Small intestine (tissue), 7 donors: ENCODE measurements around the gene DGKA. TPM values are rescaled to one million over a fixed set of nuclear protein-coding genes. Genes with fewer than 3 reads are reported as not detected.
"Not testable (repeated sequence)": the region's sequence is repeated elsewhere in the genome, so short reads cannot be mapped to it uniquely, and the experiment has no call there.

ENCODE experiments used
- DNase-seq, 2 donors: peaks; one replicate each; pipeline versions ENCODE4 v3.0.0 to v3.0.0-alpha.2; 2013
- FAIRE-seq: peaks from 2 replicates; lab custom pipeline; 2012; peaks lifted over from hg19 to GRCh38; lab: Jason Lieb, UNC
- H3K27ac ChIP-seq, 3 donors: one replicate each; pipeline ENCODE4 v1.5.1; 2013; ENCODE audit warnings: low read length in 2 of 3, mild to moderate bottlenecking in 2 of 3, control low read depth in 1 of 3, inconsistent platforms in 1 of 3, low read depth in 1 of 3, moderate library complexity in 1 of 3
- H3K27me3 ChIP-seq, 3 donors: one replicate each; pipeline ENCODE4 v1.6.1; 2013; ENCODE audit warnings: low read length in 3 of 3, inconsistent platforms in 1 of 3; ENCODE audit not compliant: control insufficient read depth in 3 of 3, insufficient read depth in 3 of 3
- H3K36me3 ChIP-seq, 3 donors: one replicate each; pipeline ENCODE4 v1.6.1; 2013; ENCODE audit warnings: low read length in 3 of 3, inconsistent platforms in 1 of 3, low read depth in 1 of 3, mild to moderate bottlenecking in 1 of 3, moderate library complexity in 1 of 3; ENCODE audit not compliant: control insufficient read depth in 3 of 3, insufficient read depth in 2 of 3
- H3K4me1 ChIP-seq, 3 donors: one replicate each; pipeline ENCODE4 v1.6.1; 2013; ENCODE audit warnings: low read length in 2 of 3, inconsistent platforms in 1 of 3, low read depth in 1 of 3, mild to moderate bottlenecking in 1 of 3, moderate library complexity in 1 of 3; ENCODE audit not compliant: control insufficient read depth in 3 of 3, insufficient read depth in 2 of 3
- H3K4me3 ChIP-seq, 3 donors: one replicate each; pipeline ENCODE4 v1.5.1; 2013; ENCODE audit warnings: low read length in 3 of 3, control low read depth in 1 of 3, inconsistent platforms in 1 of 3, low read depth in 1 of 3, mild to moderate bottlenecking in 1 of 3, moderate library complexity in 1 of 3
- H3K9me3 ChIP-seq, 2 donors: one replicate each; pipeline ENCODE4 v1.6.1; 2013; ENCODE audit warnings: low read depth in 1 of 2, low read length in 1 of 2; ENCODE audit not compliant: control insufficient read depth in 2 of 2, insufficient read depth in 1 of 2
- WGBS, 3 donors: extraction: QIAGEN DNeasy Blood & Tissue Kit; methylation state at CpG; one replicate each; pipeline ENCODE4 v1.1.7; 2013; 5-methylcytosine and 5-hydroxymethylcytosine counted together
- polyA plus RNA-seq, 4 donors: library from polyadenylated mRNA; stranded (reverse) in 3 of 4; unstranded in 1 of 4; fragments of 200-250 nt in 3 of 4; fragments of 120-200 nt in 1 of 4; gene quantifications; one replicate each; pipeline versions ENCODE4 v1.2.1 to v1.2.3, GENCODE V29; 2013
- donor health status: healthy with polysubstance abuse.
- donor health status: control.
- donor health status: control.
- donor health status: Bipolar disorder and iron deficiency.
- donor health status: healthy.

DGKA gene
- polyA plus RNA-seq, 4 donors = 14.4 to 386 (median 180) TPM

DNA sequence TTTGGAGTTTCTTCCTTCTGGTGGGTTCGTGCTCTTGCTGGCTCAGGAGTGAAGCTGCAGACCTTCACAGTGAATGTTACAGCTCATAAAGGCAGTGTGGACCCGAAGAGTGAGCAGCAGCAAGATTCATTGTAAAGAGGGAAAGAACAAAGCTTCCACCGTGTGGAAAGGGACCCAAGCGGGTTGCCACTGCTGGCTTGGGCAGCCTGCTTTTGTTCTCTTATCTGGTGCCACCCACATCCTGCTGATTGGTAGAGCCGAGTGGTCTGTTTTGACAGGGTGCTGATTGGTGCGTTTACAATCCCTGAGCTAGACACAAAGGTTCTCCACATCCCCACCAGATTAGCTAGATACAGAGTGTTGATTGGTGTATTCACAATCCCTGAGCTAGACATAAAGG lies 68.6 kb downstream of the DGKA start:
- 70 to 81% (median 73%) methylated on average over 5 to 6 of the region's 6 CpGs for WGBS, 3 donors

DNA sequence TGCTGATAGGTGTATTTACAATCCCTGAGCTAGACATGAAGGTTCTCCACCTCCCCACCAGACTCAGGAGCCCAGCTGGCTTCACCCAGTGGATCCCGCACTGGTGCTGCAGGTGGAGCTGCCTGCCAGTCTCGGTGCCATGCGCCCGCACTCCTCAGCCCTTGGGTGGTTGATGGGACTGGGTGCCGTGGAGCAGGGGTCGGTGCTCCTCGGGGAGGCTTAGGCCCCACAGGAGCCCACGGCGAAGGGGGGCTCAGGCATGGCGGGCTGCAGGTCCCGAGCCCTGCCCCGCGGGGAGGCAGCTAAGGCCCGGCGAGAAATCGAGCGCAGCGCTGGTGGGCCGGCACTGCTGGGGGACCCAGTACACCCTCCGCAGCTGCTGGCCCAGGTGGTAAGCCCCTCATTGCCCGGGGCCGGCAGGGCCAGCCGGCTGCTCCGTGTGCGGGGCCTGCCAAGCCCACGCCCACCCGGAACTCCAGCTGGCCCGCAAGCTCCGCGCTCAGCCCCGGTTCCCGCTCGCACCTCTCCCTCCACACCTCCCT lies 69.1 kb downstream of the DGKA start:
- H3K36me3 ChIP-seq = peaks cover 0 to 53% (median 0%) of the 10 kb centered on the region in 3 donors
- H3K4me3 ChIP-seq, H3K9me3 ChIP-seq, FAIRE-seq, H3K27ac ChIP-seq, DNase-seq, H3K27me3 ChIP-seq: not testable (repeated sequence)
- WGBS, 3 donors = 95 to 96% (median 96%) methylated on average over 14 to 33 of the region's 33 CpGs
- peaks cover 0 to 44% (median 3%) of the 10 kb centered on the region in 3 donors for H3K4me1 ChIP-seq

More for the DNA sequence above, 68.6 kb downstream of the DGKA start:
- not testable (repeated sequence) for H3K9me3 ChIP-seq, H3K27me3 ChIP-seq, H3K27ac ChIP-seq, DNase-seq, H3K4me3 ChIP-seq, FAIRE-seq
- H3K36me3 ChIP-seq = peaks cover 0 to 48% (median 0%) of the 10 kb centered on the region in 3 donors
- H3K4me1 ChIP-seq = peaks cover 0 to 49% (median 3%) of the 10 kb centered on the region in 3 donors

DNA sequence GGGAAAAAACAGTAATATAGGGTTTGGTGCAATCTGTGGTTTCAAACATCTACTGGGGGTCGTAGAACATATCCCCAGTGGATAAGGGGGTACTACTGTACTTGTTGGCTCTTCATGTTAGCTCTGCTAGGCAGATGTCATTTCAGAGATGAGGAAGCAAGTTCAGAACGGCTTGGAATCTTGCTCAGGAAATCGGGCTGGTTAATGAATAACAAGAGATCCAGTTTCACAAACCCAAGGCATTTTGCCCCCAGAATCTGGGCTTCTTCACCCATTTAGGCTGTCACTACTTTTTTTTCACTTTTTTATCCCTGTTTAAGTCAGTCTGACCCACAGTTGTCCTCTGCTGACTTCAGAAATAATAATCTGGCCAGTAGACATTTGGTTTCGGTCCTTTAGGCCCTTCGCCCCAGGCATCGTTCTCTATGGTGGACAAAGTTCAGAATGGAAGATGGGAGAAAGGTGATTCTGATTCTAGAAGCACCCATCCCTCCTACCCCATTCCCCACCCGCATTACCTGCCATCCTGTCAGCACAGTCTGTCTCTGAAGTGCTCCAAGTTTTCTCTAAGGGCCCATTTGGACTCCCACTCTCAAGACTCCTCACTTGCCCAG lies 70.6 kb downstream of the DGKA start:
- H3K27ac ChIP-seq = peak overlapping the region; percentile 8 to 77 (median 75)
- peaks cover 0 to 35% (median 3%) of the 10 kb centered on the region in 3 donors for H3K4me1 ChIP-seq
- H3K9me3 ChIP-seq = no peaks in the 10 kb centered on the region
- no peak for FAIRE-seq
- H3K27me3 ChIP-seq = no peaks in the 10 kb centered on the region
- DNase-seq = peak; percentile 67 to 78
- 15 to 56% (median 37%) methylated on average over 7 of the region's 7 CpGs for whole genome bisulfite sequencing, 3 donors
- H3K36me3 ChIP-seq = peaks cover 0 to 54% (median 0%) of the 10 kb centered on the region in 3 donors
- no peak overlapping the region for H3K4me3 ChIP-seq

DNA sequence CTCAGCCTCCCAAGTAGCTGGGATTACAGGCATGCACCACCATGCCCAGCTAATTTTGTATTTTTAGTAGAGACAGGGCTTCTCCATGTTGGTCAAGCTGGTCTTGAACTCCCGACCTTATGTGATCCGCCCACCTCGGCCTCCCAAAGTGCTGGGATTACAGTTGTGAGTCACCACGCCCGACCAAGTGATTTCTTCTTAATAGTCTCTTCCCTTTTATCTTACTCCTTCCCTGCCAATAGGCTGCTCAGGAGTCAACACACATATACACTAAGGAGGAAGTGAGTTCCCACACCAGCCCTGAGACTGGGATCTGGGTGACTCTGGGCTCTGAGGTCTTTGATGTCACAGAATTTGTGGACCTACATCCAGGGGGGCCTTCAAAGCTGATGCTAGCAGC lies 72.4 kb downstream of the DGKA start:
- 66 to 77% (median 76%) methylated on average over 5 of the region's 5 CpGs for WGBS, 3 donors
- H3K27me3 ChIP-seq, H3K9me3 ChIP-seq, H3K27ac ChIP-seq, DNase-seq, FAIRE-seq, H3K4me3 ChIP-seq: not testable (repeated sequence)
- H3K4me1 ChIP-seq = peaks cover 0 to 35% (median 3%) of the 10 kb centered on the region in 3 donors
- peaks cover 0 to 54% (median 0%) of the 10 kb centered on the region in 3 donors for H3K36me3 ChIP-seq

Other genes starting within 250 kb of the DGKA start
- 10 to 100 TPM in 3 of 4 donors, 1 to 10 TPM in 1; 6.3 to 81.6 (median 29.6) TPM for gene ITGA7, start 223.3 kb upstream of the DGKA start, polyA plus RNA-seq
- gene BLOC1S1, start 215.1 kb upstream of the DGKA start, polyA plus RNA-seq = 100 to 1,000 TPM; 177 to 688 (median 434) TPM
- 10 to 100 TPM; 19.2 to 79.8 (median 56.5) TPM for gene RDH5, start 210.8 kb upstream of the DGKA start, polyA plus RNA-seq
- 1,000 to 10,000 TPM in 1 of 4 donors, 100 to 1,000 TPM in 3; 561 to 1,127 (median 702) TPM for gene CD63, start 202.2 kb upstream of the DGKA start, polyA plus RNA-seq
- gene GDF11, start 188.0 kb upstream of the DGKA start, polyA plus RNA-seq = 1 to 10 TPM in 3 of 4 donors, under 1 TPM in 1; 0.22 to 4.2 (median 2.5) TPM
- gene SARNP, start 113.4 kb upstream of the DGKA start, polyA plus RNA-seq = 10 to 100 TPM; 62.8 to 89.8 (median 75.3) TPM
- 10 to 100 TPM; 27.1 to 50.4 (median 33.3) TPM for gene ORMDL2, start 113.1 kb upstream of the DGKA start, polyA plus RNA-seq
- 10 to 100 TPM; 12.7 to 31.5 (median 19.2) TPM for gene DNAJC14, start 101.6 kb upstream of the DGKA start, polyA plus RNA-seq
- 1 to 10 TPM in 2 of 4 donors, under 1 TPM in 1, not detected in 1; 0.54 to 4.1 (median 1.3) TPM for gene MMP19, start 88.2 kb upstream of the DGKA start, polyA plus RNA-seq
- gene PYM1, start 3.3 kb upstream of the DGKA start, polyA plus RNA-seq = 10 to 100 TPM; 35.5 to 85.7 (median 61.4) TPM
- gene PMEL, start 34.9 kb downstream of the DGKA start, polyA plus RNA-seq = 1 to 10 TPM; 1.8 to 6.3 (median 2.7) TPM
- 10 to 100 TPM in 2 of 4 donors, 1 to 10 TPM in 2; 7.6 to 69.3 (median 15.3) TPM for gene CDK2, start 35.7 kb downstream of the DGKA start, polyA plus RNA-seq
- gene RAB5B, start 42.9 kb downstream of the DGKA start, polyA plus RNA-seq = 100 to 1,000 TPM in 1 of 4 donors, 10 to 100 TPM in 3; 45.8 to 119 (median 48.5) TPM
- gene SUOX, start 66.1 kb downstream of the DGKA start, polyA plus RNA-seq = 10 to 100 TPM in 3 of 4 donors, 1 to 10 TPM in 1; 7.3 to 51.2 (median 13.6) TPM
- gene IKZF4, start 89.9 kb downstream of the DGKA start, polyA plus RNA-seq = 10 to 100 TPM in 1 of 4 donors, 1 to 10 TPM in 3; 1.1 to 16.1 (median 1.6) TPM
- 1,000 to 10,000 TPM in 3 of 4 donors, 100 to 1,000 TPM in 1; 253 to 1,993 (median 1,176) TPM for gene RPS26, start 110.8 kb downstream of the DGKA start, polyA plus RNA-seq
- 100 to 1,000 TPM in 2 of 4 donors, 10 to 100 TPM in 2; 53.0 to 436 (median 106) TPM for gene ERBB3, start 149.0 kb downstream of the DGKA start, polyA plus RNA-seq
- gene PA2G4, start 173.4 kb downstream of the DGKA start, polyA plus RNA-seq = 100 to 1,000 TPM in 2 of 4 donors, 10 to 100 TPM in 2; 63.7 to 156 (median 93.2) TPM
- 1,000 to 10,000 TPM; 3,267 to 7,277 (median 5,942) TPM for gene RPL41, start 185.5 kb downstream of the DGKA start, polyA plus RNA-seq
- gene ZC3H10, start 187.1 kb downstream of the DGKA start, polyA plus RNA-seq = 1 to 10 TPM; 1.1 to 4.0 (median 2.1) TPM
- gene ESYT1, start 197.1 kb downstream of the DGKA start, polyA plus RNA-seq = 10 to 100 TPM in 2 of 4 donors, 1 to 10 TPM in 2; 2.7 to 51.8 (median 23.7) TPM
- 10 to 100 TPM; 24.8 to 49.7 (median 29.9) TPM for gene MYL6B, start 221.4 kb downstream of the DGKA start, polyA plus RNA-seq
- 1,000 to 10,000 TPM; 1,147 to 4,316 (median 2,966) TPM for gene MYL6, start 227.2 kb downstream of the DGKA start, polyA plus RNA-seq